HepG2 (cell line): Measurements from ENCODE around the gene FNIP2. TPM values are rescaled to one million over a fixed set of nuclear protein-coding genes. Genes with fewer than 3 reads are reported as not detected.

Experiments
- ATAC-seq: fragments of 200-7000 bp; cut with Tn5 transposase; 3 replicates; pipeline ENCODE4 v1.9.1; 2020; ENCODE audit warnings: mild to moderate bottlenecking, moderate library complexity
- BruUV-seq: library from RNA; stranded (reverse); fragments of 400-500 nt; replicated peaks from 2 replicates; lab custom pipeline; 2021; lab: Mats Ljungman, UMichigan
- CTCF ChIA-PET: fragments of 300-600 bp; formaldehyde crosslinking; extraction: SDS; loops from one replicate; lab custom pipeline; 2021; ENCODE audit warnings: low total read pairs, inconsistent platforms, low intra/inter-chr PET ratio; lab: Yijun Ruan, JAX
- POLR2A ChIA-PET: fragments of 350-600 bp; sonication (Branson Sonifier 250); formaldehyde crosslinking; loops from one replicate; lab custom pipeline; 2020; ENCODE audit warnings: antibody characterized with exemption, inconsistent platforms; lab: Yijun Ruan, JAX
- DNase-seq: peaks from one replicate; pipeline ENCODE4 v3.0.0-alpha.2; 2015; ENCODE audit warnings: low spot score
- FAIRE-seq: peaks from 3 replicates; lab custom pipeline; 2011; peaks lifted over from hg19 to GRCh38; lab: Jason Lieb, UNC
- H2AFZ ChIP-seq: one replicate; pipeline ENCODE4 v1.6.1; 2011; ENCODE audit warnings: low read length, inconsistent platforms
- H3K27ac ChIP-seq: fragments of 300-600 bp; 3 replicates; pipeline ENCODE4 v1.8.0; 2011; ENCODE audit warnings: mixed run types, mild to moderate bottlenecking, mixed read lengths, low read length, inconsistent platforms; ENCODE audit not compliant: insufficient read depth; ENCODE audit errors: extremely low read length
- H3K27me3 ChIP-seq, 2 experiments: fragments of 200-600 bp in 1 of 2; 2 replicates in 1 of 2; 3 replicates in 1 of 2; pipeline versions ENCODE4 v1.6.0 to v1.8.0; 2011; ENCODE audit warnings: low read length in 2 of 2, mild to moderate bottlenecking in 2 of 2, moderate library complexity in 2 of 2, inconsistent platforms in 1 of 2; ENCODE audit not compliant: insufficient read depth in 2 of 2, control insufficient read depth in 1 of 2
- H3K36me3 ChIP-seq, 2 experiments: fragments of 200-600 bp in 1 of 2; replicated peaks in 1 of 2; 2 replicates in 1 of 2; 3 replicates in 1 of 2; pipeline versions ENCODE4 v1.5.1 to v1.8.0; 2011; ENCODE audit warnings: low read length in 2 of 2, inconsistent platforms in 1 of 2; ENCODE audit not compliant: insufficient read depth in 2 of 2, control insufficient read depth in 1 of 2
- H3K4me1 ChIP-seq: 2 replicates; pipeline ENCODE4 v1.5.1; 2012; ENCODE audit warnings: low read length, inconsistent platforms; ENCODE audit not compliant: insufficient read depth
- H3K4me2 ChIP-seq: 2 replicates; pipeline ENCODE4 v1.6.0; 2011; ENCODE audit warnings: low read depth, low read length, inconsistent platforms
- H3K4me3 ChIP-seq, 3 experiments: fragments of 200-600 bp in 1 of 3; sonication (generic), shearing (Covaris generic) in 1 of 3; replicated peaks in 1 of 3; 2 replicates each; pipeline ENCODE4 v1.5.1; 2011 to 2016; ENCODE audit warnings: low read length in 3 of 3, inconsistent platforms in 2 of 3, low read depth in 2 of 3, mild to moderate bottlenecking in 2 of 3, control low read depth in 1 of 3, mixed read lengths in 1 of 3; ENCODE audit not compliant: insufficient read depth in 1 of 3
- H3K79me2 ChIP-seq: one replicate; pipeline ENCODE4 v1.6.1; 2011; ENCODE audit warnings: low read length, inconsistent platforms; ENCODE audit not compliant: insufficient read depth
- H3K9ac ChIP-seq: 2 replicates; pipeline ENCODE4 v1.6.0; 2011; ENCODE audit warnings: mild to moderate bottlenecking, low read depth, low read length, inconsistent platforms; ENCODE audit not compliant: insufficient read depth
- H3K9me3 ChIP-seq: 2 replicates; pipeline ENCODE4 v1.5.1; 2012; ENCODE audit warnings: mild to moderate bottlenecking, low read length
- H4K20me1 ChIP-seq: 2 replicates; pipeline ENCODE4 v1.6.0; 2011; ENCODE audit warnings: inconsistent platforms, mild to moderate bottlenecking, low read length, moderate library complexity; ENCODE audit not compliant: insufficient read depth
- GATA4 ChIP-seq: sonication (generic); IDR thresholded peaks from 2 replicates; pipeline ENCODE4 v1.6.1; 2016; ENCODE audit warnings: antibody characterized with exemption, low read depth, borderline replicate concordance
- MAFG ChIP-seq: sonication (generic); formaldehyde crosslinking; IDR thresholded peaks from 2 replicates; pipeline ENCODE4 v1.5.1; 2020; ENCODE audit warnings: mild to moderate bottlenecking, missing genetic modification reagents
- MTA3 ChIP-seq: sonication (generic); formaldehyde crosslinking; IDR thresholded peaks from 2 replicates; pipeline ENCODE4 v1.4.0; 2020; ENCODE audit warnings: missing genetic modification reagents
- PAF1 ChIP-seq: IDR thresholded peaks from 2 replicates; pipeline ENCODE4 v1.6.1; 2016; ENCODE audit warnings: missing genetic modification reagents, missing compliant biosample characterization
- PLRG1 ChIP-seq: fragments of 450-650 bp; conservative IDR thresholded peaks from 2 replicates; pipeline ENCODE4 v1.6.1; 2016
- SMAD9 ChIP-seq: sonication (generic); formaldehyde crosslinking; IDR thresholded peaks from 2 replicates; pipeline ENCODE4 v1.5.1; 2020; ENCODE audit warnings: mild to moderate bottlenecking, missing genetic modification reagents
- ZFY ChIP-seq: sonication (generic); formaldehyde crosslinking; IDR thresholded peaks from 2 replicates; pipeline ENCODE4 v1.4.0; 2020; ENCODE audit warnings: missing genetic modification reagents
- ZNF20 ChIP-seq: sonication (generic); formaldehyde crosslinking; IDR thresholded peaks from 2 replicates; pipeline ENCODE4 v1.4.0; 2020; ENCODE audit warnings: mild to moderate bottlenecking, moderate library complexity, missing genetic modification reagents
- ZSCAN9 ChIP-seq: IDR thresholded peaks from 2 replicates; pipeline ENCODE4 v1.6.1; 2016; ENCODE audit warnings: borderline replicate concordance
- WGBS: methylation state at CpG from one replicate; pipeline ENCODE4 v1.1.6; 2017; ENCODE audit warnings: low lambda C conversion rate; 5-methylcytosine and 5-hydroxymethylcytosine counted together
- in situ Hi-C: cut with HindIII; loops from 2 replicates; pipeline ENCODE4 v1.10.0; 2017; ENCODE audit warnings: low pct_unique_long_range_greater_than_20kb; ENCODE audit not compliant: extremely low pct_ligation_motif_present
- intact Hi-C: fragments of 100-400 bp; cut with micrococcal nuclease; formaldehyde crosslinking; loops from one replicate; pipeline ENCODE4 v1.10.0; 2022; ENCODE audit not compliant: unreplicated experiment
- polyA plus RNA-seq, 8 experiments: library from polyadenylated mRNA; depleted of rRNA in 3 of 8; stranded (reverse) in 7 of 8; unstranded in 1 of 8; fragments of >200 nt; fragmentation: Illumina TruSeq in 4 of 8; extraction: Trizol in 4 of 8; gene quantifications; 2 replicates each; pipeline versions ENCODE4 v1.2.1 to v1.2.3, GENCODE V29; 2011 to 2016; ENCODE audit warnings: low read depth in 4 of 8, missing spikeins in 1 of 8, mixed read lengths in 1 of 8; ENCODE audit not compliant: insufficient read depth in 1 of 8
- total RNA-seq, 5 experiments: library from RNA; depleted of rRNA; stranded (reverse); fragments of >200 nt; fragmentation: Illumina TruSeq; extraction: Trizol; gene quantifications; 2 replicates each; pipeline ENCODE4 v1.2.3, GENCODE V29; 2016; ENCODE audit warnings: low read depth in 1 of 5
- TF ChIP-seq, protein P1 (sequence below): sonication (generic); formaldehyde crosslinking; IDR thresholded peaks from 2 replicates; pipeline ENCODE4 v1.4.0; 2020; ENCODE audit warnings: missing genetic modification reagents
- TF ChIP-seq, protein P2 (sequence below): sonication (generic); formaldehyde crosslinking; IDR thresholded peaks from 2 replicates; pipeline ENCODE4 v1.4.0; 2020; ENCODE audit warnings: missing genetic modification reagents
- TF ChIP-seq, protein P3 (sequence below): sonication (generic); formaldehyde crosslinking; IDR thresholded peaks from 2 replicates; pipeline ENCODE4 v1.5.1; 2020; ENCODE audit warnings: missing genetic modification reagents, mild to moderate bottlenecking, borderline replicate concordance
- TF ChIP-seq, protein P4 (sequence below): sonication (generic); formaldehyde crosslinking; IDR thresholded peaks from 2 replicates; pipeline ENCODE4 v1.4.0; 2020; ENCODE audit warnings: missing genetic modification reagents

Gene FNIP2
- total and polyA plus RNA-seq, 2 of the 13 experiments (the other 11 are each of a cell fraction or from before 2014, with no cell fraction given) = 15.5 to 21.0 TPM

DNA sequence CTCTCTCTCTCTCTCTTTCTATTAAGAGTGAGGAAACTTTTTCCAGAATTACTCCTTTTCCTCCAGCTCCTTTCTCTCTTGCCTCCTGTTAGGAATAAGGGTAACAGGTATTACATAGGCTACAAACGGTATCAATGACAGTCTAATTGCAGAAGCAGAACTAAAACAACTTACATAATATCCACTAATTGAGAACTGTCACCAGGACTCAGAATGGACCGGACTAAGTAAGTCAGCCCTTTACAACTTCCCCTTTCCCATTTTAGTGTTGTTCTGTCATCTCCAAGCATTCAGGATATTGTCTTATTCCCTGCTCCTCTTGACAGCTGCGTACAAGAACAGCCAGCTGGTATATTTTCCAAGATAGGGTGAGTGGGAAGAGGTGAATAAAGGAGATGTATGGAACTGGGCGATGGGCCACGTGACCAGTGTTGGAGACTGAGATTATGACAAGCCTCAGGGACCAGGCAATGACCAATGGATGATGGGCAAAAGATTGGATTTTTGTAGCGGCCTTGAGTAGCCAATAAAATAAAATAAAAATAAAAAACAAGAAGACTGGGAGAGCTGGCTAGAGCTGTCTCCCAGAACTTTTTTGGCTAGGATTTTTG lies 2.3 kb upstream of the FNIP2 start:
- H3K27me3 ChIP-seq = no peaks in the 10 kb centered on the region; a peak in 1 of 5 replicates
- BruUV-seq = no TSS peak
- ChIA-PET POLR2A (no interaction called here), CTCF (no interaction called here)
- H3K4me2 ChIP-seq = no peak overlapping the region
- FAIRE-seq = no peak
- no peak overlapping the region for H2AFZ ChIP-seq
- WGBS = 81% methylated on average over 6 of the region's 6 CpGs
- peaks cover 24% of the 10 kb centered on the region for H3K79me2 ChIP-seq
- no peak overlapping the region for H3K4me3 ChIP-seq
- DNase-seq = no peak
- peaks cover 50% of the 10 kb centered on the region for H3K4me1 ChIP-seq
- in situ Hi-C loops = no loop called here
- H4K20me1 ChIP-seq = no peaks in the 10 kb centered on the region; the same call in 1 of the 2 replicates
- no peak overlapping the region for H3K27ac ChIP-seq
- intact Hi-C loops = loop anchor here (5.0 kb wide), 1 partner anchor 61 kb away; no protein-coding TSS in a partner anchor
- H3K9me3 ChIP-seq = no peaks in the 10 kb centered on the region
- H3K36me3 ChIP-seq = no peaks in the 10 kb centered on the region
- H3K9ac ChIP-seq = no peak overlapping the region
- no peak for ATAC-seq
- TF ChIP-seq, protein P1, sequence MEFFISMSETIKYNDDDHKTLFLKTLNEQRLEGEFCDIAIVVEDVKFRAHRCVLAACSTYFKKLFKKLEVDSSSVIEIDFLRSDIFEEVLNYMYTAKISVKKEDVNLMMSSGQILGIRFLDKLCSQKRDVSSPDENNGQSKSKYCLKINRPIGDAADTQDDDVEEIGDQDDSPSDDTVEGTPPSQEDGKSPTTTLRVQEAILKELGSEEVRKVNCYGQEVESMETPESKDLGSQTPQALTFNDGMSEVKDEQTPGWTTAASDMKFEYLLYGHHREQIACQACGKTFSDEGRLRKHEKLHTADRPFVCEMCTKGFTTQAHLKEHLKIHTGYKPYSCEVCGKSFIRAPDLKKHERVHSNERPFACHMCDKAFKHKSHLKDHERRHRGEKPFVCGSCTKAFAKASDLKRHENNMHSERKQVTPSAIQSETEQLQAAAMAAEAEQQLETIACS (CRISPR knock-in tag) = no peak
- TF ChIP-seq ZSCAN9 (CRISPR knock-in tag) = no peak
- TF ChIP-seq, protein P2, sequence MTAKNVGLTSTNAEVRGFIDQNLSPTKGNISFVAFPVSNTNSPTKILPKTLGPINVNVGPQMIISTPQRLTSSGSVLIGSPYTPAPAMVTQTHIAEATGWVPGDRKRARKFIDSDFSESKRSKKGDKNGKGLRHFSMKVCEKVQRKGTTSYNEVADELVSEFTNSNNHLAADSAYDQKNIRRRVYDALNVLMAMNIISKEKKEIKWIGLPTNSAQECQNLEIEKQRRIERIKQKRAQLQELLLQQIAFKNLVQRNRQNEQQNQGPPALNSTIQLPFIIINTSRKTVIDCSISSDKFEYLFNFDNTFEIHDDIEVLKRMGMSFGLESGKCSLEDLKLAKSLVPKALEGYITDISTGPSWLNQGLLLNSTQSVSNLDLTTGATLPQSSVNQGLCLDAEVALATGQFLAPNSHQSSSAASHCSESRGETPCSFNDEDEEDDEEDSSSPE (CRISPR knock-in tag) = no peak
- TF ChIP-seq GATA4 = no peak
- TF ChIP-seq ZNF20 (CRISPR knock-in tag) = no peak
- no peak for TF ChIP-seq MTA3 (CRISPR knock-in tag)
- TF ChIP-seq MAFG (CRISPR knock-in tag) = no peak
- no peak for TF ChIP-seq ZFY (CRISPR knock-in tag)
- TF ChIP-seq, protein P3, sequence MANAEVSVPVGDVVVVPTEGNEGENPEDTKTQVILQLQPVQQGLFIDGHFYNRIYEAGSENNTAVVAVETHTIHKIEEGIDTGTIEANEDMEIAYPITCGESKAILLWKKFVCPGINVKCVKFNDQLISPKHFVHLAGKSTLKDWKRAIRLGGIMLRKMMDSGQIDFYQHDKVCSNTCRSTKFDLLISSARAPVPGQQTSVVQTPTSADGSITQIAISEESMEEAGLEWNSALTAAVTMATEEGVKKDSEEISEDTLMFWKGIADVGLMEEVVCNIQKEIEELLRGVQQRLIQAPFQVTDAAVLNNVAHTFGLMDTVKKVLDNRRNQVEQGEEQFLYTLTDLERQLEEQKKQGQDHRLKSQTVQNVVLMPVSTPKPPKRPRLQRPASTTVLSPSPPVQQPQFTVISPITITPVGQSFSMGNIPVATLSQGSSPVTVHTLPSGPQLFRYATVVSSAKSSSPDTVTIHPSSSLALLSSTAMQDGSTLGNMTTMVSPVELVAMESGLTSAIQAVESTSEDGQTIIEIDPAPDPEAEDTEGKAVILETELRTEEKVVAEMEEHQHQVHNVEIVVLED = no peak
- TF ChIP-seq PAF1 (CRISPR knock-in tag) = no peak
- TF ChIP-seq SMAD9 (CRISPR knock-in tag) = no peak
- TF ChIP-seq PLRG1 = no peak
- TF ChIP-seq, protein P4, sequence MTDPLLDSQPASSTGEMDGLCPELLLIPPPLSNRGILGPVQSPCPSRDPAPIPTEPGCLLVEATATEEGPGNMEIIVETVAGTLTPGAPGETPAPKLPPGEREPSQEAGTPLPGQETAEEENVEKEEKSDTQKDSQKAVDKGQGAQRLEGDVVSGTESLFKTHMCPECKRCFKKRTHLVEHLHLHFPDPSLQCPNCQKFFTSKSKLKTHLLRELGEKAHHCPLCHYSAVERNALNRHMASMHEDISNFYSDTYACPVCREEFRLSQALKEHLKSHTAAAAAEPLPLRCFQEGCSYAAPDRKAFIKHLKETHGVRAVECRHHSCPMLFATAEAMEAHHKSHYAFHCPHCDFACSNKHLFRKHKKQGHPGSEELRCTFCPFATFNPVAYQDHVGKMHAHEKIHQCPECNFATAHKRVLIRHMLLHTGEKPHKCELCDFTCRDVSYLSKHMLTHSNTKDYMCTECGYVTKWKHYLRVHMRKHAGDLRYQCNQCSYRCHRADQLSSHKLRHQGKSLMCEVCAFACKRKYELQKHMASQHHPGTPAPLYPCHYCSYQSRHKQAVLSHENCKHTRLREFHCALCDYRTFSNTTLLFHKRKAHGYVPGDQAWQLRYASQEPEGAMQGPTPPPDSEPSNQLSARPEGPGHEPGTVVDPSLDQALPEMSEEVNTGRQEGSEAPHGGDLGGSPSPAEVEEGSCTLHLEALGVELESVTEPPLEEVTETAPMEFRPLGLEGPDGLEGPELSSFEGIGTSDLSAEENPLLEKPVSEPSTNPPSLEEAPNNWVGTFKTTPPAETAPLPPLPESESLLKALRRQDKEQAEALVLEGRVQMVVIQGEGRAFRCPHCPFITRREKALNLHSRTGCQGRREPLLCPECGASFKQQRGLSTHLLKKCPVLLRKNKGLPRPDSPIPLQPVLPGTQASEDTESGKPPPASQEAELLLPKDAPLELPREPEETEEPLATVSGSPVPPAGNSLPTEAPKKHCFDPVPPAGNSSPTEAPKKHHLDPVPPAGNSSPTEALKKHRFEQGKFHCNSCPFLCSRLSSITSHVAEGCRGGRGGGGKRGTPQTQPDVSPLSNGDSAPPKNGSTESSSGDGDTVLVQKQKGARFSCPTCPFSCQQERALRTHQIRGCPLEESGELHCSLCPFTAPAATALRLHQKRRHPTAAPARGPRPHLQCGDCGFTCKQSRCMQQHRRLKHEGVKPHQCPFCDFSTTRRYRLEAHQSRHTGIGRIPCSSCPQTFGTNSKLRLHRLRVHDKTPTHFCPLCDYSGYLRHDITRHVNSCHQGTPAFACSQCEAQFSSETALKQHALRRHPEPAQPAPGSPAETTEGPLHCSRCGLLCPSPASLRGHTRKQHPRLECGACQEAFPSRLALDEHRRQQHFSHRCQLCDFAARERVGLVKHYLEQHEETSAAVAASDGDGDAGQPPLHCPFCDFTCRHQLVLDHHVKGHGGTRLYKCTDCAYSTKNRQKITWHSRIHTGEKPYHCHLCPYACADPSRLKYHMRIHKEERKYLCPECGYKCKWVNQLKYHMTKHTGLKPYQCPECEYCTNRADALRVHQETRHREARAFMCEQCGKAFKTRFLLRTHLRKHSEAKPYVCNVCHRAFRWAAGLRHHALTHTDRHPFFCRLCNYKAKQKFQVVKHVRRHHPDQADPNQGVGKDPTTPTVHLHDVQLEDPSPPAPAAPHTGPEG (CRISPR knock-in tag) = no peak
